Measurements from ENCODE around the gene FAM111A.

FAM111A gene

DNA sequence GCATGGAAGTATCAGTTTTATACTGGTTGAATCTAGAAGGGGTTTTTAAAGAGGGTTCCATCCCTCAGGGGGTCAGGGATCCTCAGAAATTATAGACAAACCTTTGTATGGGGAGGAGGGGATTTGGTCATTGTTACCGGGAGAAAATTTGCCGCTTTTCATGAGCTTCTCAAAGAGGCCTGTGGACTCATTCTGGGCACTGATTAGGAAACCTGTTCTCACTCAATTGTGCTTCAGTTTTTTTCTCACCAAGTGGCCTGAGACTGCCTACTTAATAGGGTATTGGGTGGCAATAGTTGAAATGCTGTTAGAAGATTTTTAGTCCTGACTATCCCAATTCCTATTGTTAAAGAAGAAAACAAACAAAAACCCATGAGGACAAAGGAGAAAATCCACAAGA is 56.1 kb downstream of the FAM111A start:
- DNase-seq (ENCODE audit: low read depth in 2 of 3, low spot score in 1 of 3), result no peak

DNA sequence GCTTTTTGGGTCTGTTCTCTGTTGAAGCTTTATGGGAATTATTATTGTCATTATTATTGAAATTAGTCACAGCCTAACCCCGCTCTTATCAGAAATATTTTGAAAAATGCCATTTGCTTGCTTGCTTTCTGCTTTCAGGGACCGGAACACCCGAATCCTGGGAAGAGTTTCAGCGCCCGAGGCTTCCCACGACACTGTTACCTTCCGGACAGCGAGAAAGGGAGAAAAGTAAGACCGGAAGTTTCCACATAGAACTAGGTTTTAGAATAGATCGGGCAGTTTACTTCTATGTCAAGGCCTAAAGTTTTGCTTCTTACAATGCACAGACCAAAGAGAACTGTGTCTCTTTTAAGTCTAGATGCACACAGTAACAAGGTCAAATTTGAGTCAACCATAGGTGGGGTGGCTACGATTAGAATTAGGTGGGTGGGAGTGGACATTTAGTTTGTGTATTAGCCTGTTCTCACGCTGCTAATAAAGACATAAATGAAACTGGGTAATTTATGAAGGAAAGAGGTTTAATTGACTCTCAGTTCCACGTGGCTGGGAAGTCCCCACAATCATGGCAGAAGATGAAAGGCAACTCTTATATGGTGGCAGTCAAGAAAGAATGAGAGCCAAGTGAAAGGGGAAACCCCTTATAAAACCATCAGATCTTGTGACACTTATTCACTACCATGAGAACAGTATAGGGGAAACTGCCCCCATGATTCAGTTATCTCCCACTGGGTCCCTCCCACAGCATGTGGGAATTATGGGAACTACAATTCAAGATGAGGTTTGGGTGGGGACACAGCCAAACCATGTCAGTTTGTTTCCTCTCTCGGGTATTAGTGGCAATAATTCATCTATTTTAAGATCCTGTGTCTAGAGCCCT is 57.1 kb downstream of the FAM111A start:
- peak; percentile 5 to 30 (median 13) for DNase-seq (ENCODE audit: low read depth in 2 of 3, low spot score in 1 of 3)

DNA sequence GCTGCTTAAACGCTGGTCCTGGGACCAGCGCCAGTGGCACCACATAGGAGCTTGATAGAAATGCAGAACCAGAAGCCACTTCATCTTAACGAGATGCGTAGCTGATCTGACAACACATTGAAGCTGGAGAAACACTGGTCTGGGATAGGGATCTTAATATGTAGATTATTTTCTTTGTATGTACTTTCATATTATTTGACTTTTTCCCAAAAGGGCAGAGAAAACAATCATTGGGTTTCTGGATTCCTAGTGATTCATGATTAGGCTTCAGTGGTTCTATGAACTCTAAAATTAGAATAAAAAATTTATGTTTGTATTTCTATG is 57.7 kb downstream of the FAM111A start:
- no peak for DNase-seq (ENCODE audit: low read depth in 2 of 3, low spot score in 1 of 3)

DNA sequence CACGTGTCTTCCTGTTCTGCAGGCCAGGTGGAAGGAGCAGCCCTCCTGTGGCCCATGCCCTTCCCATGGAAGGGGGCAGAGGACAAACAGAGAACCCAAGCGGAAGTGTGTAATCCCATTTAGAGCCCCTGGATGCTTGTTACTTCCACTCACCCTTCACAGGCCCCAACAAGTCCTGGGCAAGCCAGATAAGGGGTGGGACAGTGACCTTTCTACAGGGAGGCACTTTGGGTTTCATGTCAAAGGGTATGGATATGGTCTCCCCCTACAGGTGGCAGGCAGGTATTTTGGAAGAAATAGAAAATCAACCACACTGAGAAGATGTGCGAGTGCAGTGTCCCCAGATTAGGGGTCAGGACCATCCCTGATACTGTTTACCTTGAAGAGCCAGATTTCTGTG is 58.7 kb downstream of the FAM111A start:
- DNase-seq (ENCODE audit: low read depth in 2 of 3, low spot score in 1 of 3), result no peak
